K562 (cell line): ENCODE data around the gene MRPS26. TPM values are rescaled to one million over a fixed set of nuclear protein-coding genes. Genes with fewer than 3 reads are reported as not detected.

ENCODE experiments used
- ATAC-seq: fragments of 200-7000 bp; cut with Tn5 transposase; 3 replicates; pipeline ENCODE4 v1.9.1; 2020; ENCODE audit warnings: moderate library complexity
- BruUV-seq: library from RNA; stranded (reverse); fragments of 400-500 nt; replicated peaks from 2 replicates; lab custom pipeline; 2021; lab: Mats Ljungman, UMichigan
- CTCF ChIA-PET: fragments of 300-600 bp; formaldehyde crosslinking; extraction: SDS; loops from one replicate; lab custom pipeline; 2021; ENCODE audit warnings: low intra/inter-chr PET ratio; lab: Yijun Ruan, JAX
- POLR2A ChIA-PET: fragments of 300-600, 350-650 bp; sonication (Branson Sonifier 250); formaldehyde crosslinking; extraction: SDS; loops from one replicate; lab custom pipeline; 2021; ENCODE audit warnings: antibody characterized with exemption, inconsistent platforms; lab: Yijun Ruan, JAX
- DNase-seq, 4 experiments: peaks; one replicate each; pipeline versions ENCODE4 v3.0.0 to v3.0.0-alpha.2; 2011 to 2018; ENCODE audit warnings: low spot score in 3 of 4, mixed read lengths in 3 of 4; ENCODE audit errors: extremely low read depth in 1 of 4
- FAIRE-seq: peaks from 2 replicates; lab custom pipeline; 2011; peaks lifted over from hg19 to GRCh38; lab: Jason Lieb, UNC
- H2AFZ ChIP-seq: 2 replicates; pipeline ENCODE4 v1.6.0; 2011; ENCODE audit warnings: low read depth, low read length, control low read depth, inconsistent platforms
- H3K27ac ChIP-seq: fragments of 200-600 bp; 3 replicates; pipeline ENCODE4 v1.8.0; 2011; ENCODE audit warnings: low read depth, mild to moderate bottlenecking, control low read depth, inconsistent platforms, low read length, moderate library complexity, mixed read lengths; ENCODE audit errors: extremely low read depth
- H3K27me3 ChIP-seq, 2 experiments: fragments of 300-600 bp in 1 of 2; 2 replicates in 1 of 2; 3 replicates in 1 of 2; pipeline versions ENCODE4 v1.6.0 to v1.8.0; 2011; ENCODE audit warnings: inconsistent platforms in 2 of 2, low read length in 2 of 2, mild to moderate bottlenecking in 1 of 2, mixed read lengths in 1 of 2, moderate library complexity in 1 of 2; ENCODE audit not compliant: control insufficient read depth in 2 of 2, insufficient read depth in 2 of 2
- H3K36me3 ChIP-seq: fragments of 300-600 bp; 3 replicates; pipeline ENCODE4 v1.8.0; 2011; ENCODE audit warnings: mild to moderate bottlenecking, low read length, inconsistent platforms; ENCODE audit not compliant: control insufficient read depth, insufficient read depth
- H3K4me1 ChIP-seq, 2 experiments: fragments of 200-600 bp in 1 of 2; replicated peaks in 1 of 2; 2 replicates in 1 of 2; 3 replicates in 1 of 2; pipeline versions ENCODE4 v1.5.1 to v1.8.0; 2011; ENCODE audit warnings: inconsistent platforms in 2 of 2, low read length in 2 of 2, mild to moderate bottlenecking in 1 of 2, mixed read lengths in 1 of 2, moderate library complexity in 1 of 2; ENCODE audit not compliant: control insufficient read depth in 2 of 2, insufficient read depth in 2 of 2
- H3K4me2 ChIP-seq: 2 replicates; pipeline ENCODE4 v1.6.1; 2011; ENCODE audit warnings: low read length, control low read depth, inconsistent platforms, mixed read lengths; ENCODE audit not compliant: insufficient read depth
- H3K4me3 ChIP-seq: fragments of 200-600 bp; sonication (generic), shearing (Covaris generic); 2 replicates; pipeline ENCODE4 v1.5.1; 2016; ENCODE audit warnings: control low read depth, inconsistent platforms
- H3K79me2 ChIP-seq: fragments of 200-600 bp; 3 replicates; pipeline ENCODE4 v1.8.0; 2011; ENCODE audit warnings: low read length, inconsistent platforms; ENCODE audit not compliant: control insufficient read depth, insufficient read depth
- H3K9ac ChIP-seq, 2 experiments: 2 replicates each; pipeline versions ENCODE4 v1.6.0 to v1.6.1; 2011; ENCODE audit warnings: low read depth in 2 of 2, low read length in 2 of 2, control low read depth in 1 of 2, inconsistent platforms in 1 of 2, mild to moderate bottlenecking in 1 of 2, mixed read lengths in 1 of 2; ENCODE audit not compliant: insufficient read depth in 1 of 2
- H3K9me1 ChIP-seq: one replicate; pipeline ENCODE4 v1.6.0; 2011; ENCODE audit warnings: inconsistent platforms, mild to moderate bottlenecking, low read length, moderate library complexity; ENCODE audit not compliant: control insufficient read depth, insufficient read depth
- H3K9me3 ChIP-seq: replicated peaks from 2 replicates; pipeline ENCODE4 v1.5.1; 2011; ENCODE audit warnings: low read depth, low read length, inconsistent platforms; ENCODE audit not compliant: control insufficient read depth, insufficient read depth
- H4K20me1 ChIP-seq: replicated peaks from 2 replicates; pipeline ENCODE4 v1.6.1; 2011; ENCODE audit warnings: low read length, inconsistent platforms, mixed read lengths; ENCODE audit not compliant: control insufficient read depth, insufficient read depth
- CEBPB ChIP-seq: fragments of 450-650 bp; IDR thresholded peaks from 2 replicates; pipeline ENCODE4 v1.6.1; 2016; ENCODE audit warnings: missing genetic modification characterization, missing compliant biosample characterization
- CREBBP ChIP-seq: IDR thresholded peaks from one replicate; pipeline ENCODE4 v1.6.1; 2012; ENCODE audit warnings: low read depth, mild to moderate bottlenecking, control low read depth, inconsistent platforms, low read length
- ELF2 ChIP-seq: fragments of 250-450 bp; sonication (Bioruptor Pico); IDR thresholded peaks from 2 replicates; pipeline ENCODE4 v1.5.0; 2021; ENCODE audit warnings: mild to moderate bottlenecking
- ILK ChIP-seq: fragments of 450-650 bp; IDR thresholded peaks from 2 replicates; pipeline ENCODE4 v1.6.1; 2016; ENCODE audit warnings: missing genetic modification characterization, low read depth, mild to moderate bottlenecking, missing compliant biosample characterization, moderate library complexity, borderline replicate concordance
- JUN ChIP-seq, 2 experiments: sonication (generic) in 1 of 2; formaldehyde crosslinking in 1 of 2; IDR thresholded peaks; 2 replicates each; pipeline versions ENCODE4 v1.6.1 to v1.8.0; 2012 to 2022; ENCODE audit warnings: borderline replicate concordance in 2 of 2, mild to moderate bottlenecking in 2 of 2, improper control_type of control experiment in 1 of 2, low read depth in 1 of 2, low read length in 1 of 2, missing genetic modification reagents in 1 of 2
- MAZ ChIP-seq, 2 experiments: fragments of 450-650 bp in 1 of 2; sonication (generic) in 1 of 2; formaldehyde crosslinking; IDR thresholded peaks in 1 of 2; conservative IDR thresholded peaks in 1 of 2; 2 replicates each; pipeline versions ENCODE4 v1.4.0 to v1.5.0; 2020; ENCODE audit warnings: mild to moderate bottlenecking in 1 of 2, missing genetic modification reagents in 1 of 2
- RBM34 ChIP-seq: fragments of 200-400 bp; formaldehyde crosslinking; IDR thresholded peaks from 2 replicates; pipeline ENCODE4 v1.6.1; 2018; ENCODE audit warnings: low read length, borderline replicate concordance; ENCODE audit not compliant: insufficient read depth
- TCFL5 ChIP-seq: fragments of 250-450 bp; sonication (Bioruptor Pico); conservative IDR thresholded peaks from 2 replicates; pipeline ENCODE4 v1.6.1; 2021; ENCODE audit warnings: mild to moderate bottlenecking, moderate library complexity, matching md5 sums
- TEAD1 ChIP-seq, 2 experiments: fragments of 450-650 bp in 1 of 2; sonication (generic) in 1 of 2; formaldehyde crosslinking; IDR thresholded peaks; 2 replicates each; pipeline versions ENCODE4 v1.4.0 to v1.8.0; 2020 to 2022; ENCODE audit warnings: mild to moderate bottlenecking in 2 of 2, missing genetic modification reagents in 1 of 2
- ZNF184 ChIP-seq: sonication (generic); formaldehyde crosslinking; IDR thresholded peaks from 2 replicates; pipeline ENCODE4 v1.5.0; 2020; ENCODE audit warnings: missing genetic modification reagents
- ZNF436 ChIP-seq: fragments of 250-450, 450-650 bp; sonication (Bioruptor Pico); formaldehyde crosslinking; IDR thresholded peaks from 2 replicates; pipeline ENCODE4 v1.7.0; 2020; ENCODE audit warnings: mild to moderate bottlenecking
- WGBS: fragments of 100-300 bp; shearing (Covaris generic); methylation state at CpG from one replicate; pipeline ENCODE4 v1.1.6; 2016; ENCODE audit warnings: low coverage, mixed read lengths; ENCODE audit not compliant: insufficient coverage; ENCODE audit errors: missing lambda C conversion rate; 5-methylcytosine and 5-hydroxymethylcytosine counted together
- in situ Hi-C: fragments of 300-500 bp; cut with MboI; formaldehyde crosslinking; loops from 4 replicates; pipeline ENCODE4 v1.15.0; 2018; ENCODE audit warnings: inconsistent platforms, mixed read lengths
- intact Hi-C: fragments of 100-400 bp; cut with micrococcal nuclease; formaldehyde crosslinking; loops from 2 replicates; pipeline ENCODE4 v1.14.2; 2022
- polyA plus RNA-seq, 8 experiments: library from polyadenylated mRNA; depleted of rRNA in 4 of 8; stranded (reverse) in 5 of 8; unstranded in 3 of 8; fragments of >200 nt; fragmentation: Nextera tagmentation in 2 of 8; fragmentation: Illumina TruSeq in 1 of 8; extraction: Ambion mirVana in 2 of 8; extraction: Trizol in 1 of 8; gene quantifications; 2 replicates each; pipeline versions ENCODE4 v1.2.1 to v1.2.3, GENCODE V29; 2011 to 2014; ENCODE audit warnings: inconsistent platforms in 1 of 8, missing spikeins in 1 of 8
- total RNA-seq, 7 experiments: library from RNA; depleted of rRNA in 6 of 7; stranded (reverse); fragments of >200 nt in 6 of 7; fragmentation: Illumina TruSeq in 2 of 7; extraction: Trizol in 2 of 7; gene quantifications; 2 replicates each; pipeline versions ENCODE4 v1.2.1 to v1.2.3, GENCODE V29; 2011 to 2021; ENCODE audit warnings: low replicate concordance in 1 of 7
- TF ChIP-seq, protein P1 (sequence below): fragments of 250-450 bp; sonication (Bioruptor Pico); IDR thresholded peaks from 2 replicates; pipeline ENCODE4 v1.9.0; 2021; ENCODE audit warnings: mild to moderate bottlenecking
- TF ChIP-seq, protein P2 (sequence below), 2 experiments: fragments of 250-450 bp in 1 of 2; fragments of 450-650 bp in 1 of 2; sonication (Bioruptor Pico) in 1 of 2; IDR thresholded peaks; 2 replicates each; pipeline versions ENCODE4 v1.6.1 to v1.8.0; 2016 to 2021; ENCODE audit warnings: mild to moderate bottlenecking in 2 of 2, moderate library complexity in 2 of 2, missing compliant biosample characterization in 1 of 2, missing genetic modification characterization in 1 of 2
- TF ChIP-seq, protein P3 (sequence below): sonication (generic); formaldehyde crosslinking; IDR thresholded peaks from 2 replicates; pipeline ENCODE4 v1.9.0; 2022; ENCODE audit warnings: mild to moderate bottlenecking, missing genetic modification reagents

Gene MRPS26
- total and polyA plus RNA-seq, 9 of the 15 experiments (the other 6 are each of a cell fraction or from before 2014, with no cell fraction given) = 2.7 to 70.5 (median 28.8) TPM

DNA sequence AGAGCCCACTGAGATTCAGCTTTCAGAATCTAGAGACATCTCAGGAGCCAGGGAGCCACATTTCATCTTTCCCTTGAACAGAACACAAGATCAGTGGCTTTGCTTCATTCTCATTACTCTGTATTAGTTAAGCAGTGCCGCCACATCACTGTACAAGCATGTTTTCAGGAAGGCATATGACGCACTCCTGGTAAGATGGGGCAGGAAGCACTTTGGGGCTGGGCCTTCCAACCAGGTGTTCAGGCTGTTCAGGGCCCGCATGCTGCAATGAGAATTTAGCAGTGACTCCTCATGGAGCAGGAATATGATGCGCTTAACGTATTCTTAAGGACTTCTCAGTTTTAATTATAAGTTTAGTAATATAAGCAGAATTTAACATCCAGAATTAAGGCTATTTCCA, 32.1 kb upstream of the MRPS26 start:
- H3K4me2 ChIP-seq = no peak overlapping the region
- no peak overlapping the region for H2AFZ ChIP-seq
- no peaks in the 10 kb centered on the region for H3K4me1 ChIP-seq
- in situ Hi-C loops (no loop called here), intact Hi-C loops (no loop called here)
- no peak for TF ChIP-seq JUN (IDR thresholded peaks at IDR 0.05; ENCODE audit: borderline replicate concordance, low read depth, low read length)
- TF ChIP-seq JUN (CRISPR knock-in tag; IDR thresholded peaks at IDR 0.05; ENCODE audit: borderline replicate concordance) = no peak
- POLR2A ChIA-PET = interaction anchor here (0.6 kb wide), 1 partner anchor 147 kb away, joined by 3 read pairs; no protein-coding TSS in a partner anchor
- FAIRE-seq (no peak), ATAC-seq (no peak), DNase-seq (no peak)
- WGBS = 90% methylated on average over 5 of the region's 5 CpGs
- CTCF ChIA-PET = no interaction called here
- H3K79me2 ChIP-seq = no peaks in the 10 kb centered on the region
- no peaks in the 10 kb centered on the region for H3K9me3 ChIP-seq
- no peak overlapping the region for H3K4me3 ChIP-seq
- H3K27me3 ChIP-seq = no peaks in the 10 kb centered on the region
- no peak overlapping the region for H3K9ac ChIP-seq
- peaks cover 39% of the 10 kb centered on the region for H3K36me3 ChIP-seq
- H3K9me1 ChIP-seq = no peaks in the 10 kb centered on the region
- H3K27ac ChIP-seq = no peak overlapping the region
- no peaks in the 10 kb centered on the region; the same call in 1 of the 2 replicates for H4K20me1 ChIP-seq
- BruUV-seq = no TSS peak

DNA sequence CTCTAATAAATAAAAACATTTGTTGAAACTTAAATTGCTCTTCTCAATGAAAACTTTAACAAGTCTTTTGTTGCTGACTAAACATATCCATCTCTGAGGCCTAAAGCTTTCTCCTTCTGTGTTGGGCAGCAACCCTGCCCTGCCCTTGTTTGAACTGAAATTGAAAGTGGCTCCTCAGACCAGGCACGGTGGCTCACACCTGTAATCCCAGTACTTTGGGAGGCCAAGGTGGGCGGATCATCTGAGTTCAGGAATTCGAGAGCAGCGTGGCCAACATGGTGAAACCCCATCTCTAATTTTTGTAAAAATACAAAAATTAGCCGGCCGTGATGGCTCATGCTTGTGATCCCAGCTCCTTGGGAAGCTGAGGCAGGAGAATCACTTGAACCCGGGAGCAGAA, 31.7 kb upstream of the MRPS26 start:
- Histone ChIP-seq H3K9me3 (no peaks in the 10 kb centered on the region), H4K20me1 (no peaks in the 10 kb centered on the region; the same call in 1 of the 2 replicates), H3K9ac (no peak overlapping the region), H3K79me2 (no peaks in the 10 kb centered on the region), H2AFZ (no peak overlapping the region), H3K4me3 (no peak overlapping the region), H3K36me3 (peaks cover 35% of the 10 kb centered on the region), H3K4me2 (no peak overlapping the region), H3K27ac (no peak overlapping the region), H3K27me3 (no peaks in the 10 kb centered on the region), H3K9me1 (no peaks in the 10 kb centered on the region), H3K4me1 (no peaks in the 10 kb centered on the region)
- no peak for FAIRE-seq
- ChIA-PET POLR2A (interaction anchor here (0.6 kb wide), 1 partner anchor 148 kb away, joined by 3 read pairs; no protein-coding TSS in a partner anchor), CTCF (no interaction called here)
- in situ Hi-C loops (no loop called here), intact Hi-C loops (no loop called here)
- no TSS peak for BruUV-seq
- no peak for DNase-seq
- no peak for ATAC-seq
- WGBS = 87% methylated on average over 4 of the region's 7 CpGs
- TF ChIP-seq, protein P1, sequence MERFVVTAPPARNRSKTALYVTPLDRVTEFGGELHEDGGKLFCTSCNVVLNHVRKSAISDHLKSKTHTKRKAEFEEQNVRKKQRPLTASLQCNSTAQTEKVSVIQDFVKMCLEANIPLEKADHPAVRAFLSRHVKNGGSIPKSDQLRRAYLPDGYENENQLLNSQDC (CRISPR knock-in tag) = no peak
- TF ChIP-seq TEAD1 (CRISPR knock-in tag; IDR thresholded peaks at IDR 0.05) = no peak
- no peak for TF ChIP-seq TCFL5 (CRISPR knock-in tag)
- TF ChIP-seq, protein P2, sequence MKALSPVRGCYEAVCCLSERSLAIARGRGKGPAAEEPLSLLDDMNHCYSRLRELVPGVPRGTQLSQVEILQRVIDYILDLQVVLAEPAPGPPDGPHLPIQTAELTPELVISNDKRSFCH (CRISPR knock-in tag; IDR thresholded peaks at IDR 0.05) = no peak
- TF ChIP-seq, protein P2 (tag; IDR thresholded peaks at IDR 0.05) = no peak
- TF ChIP-seq MAZ (CRISPR knock-in tag; conservative IDR thresholded peaks at IDR 0.05 in 1 of 2, IDR thresholded peaks at IDR 0.05 in 1 of 2) = no peak
- TF ChIP-seq, protein P3, sequence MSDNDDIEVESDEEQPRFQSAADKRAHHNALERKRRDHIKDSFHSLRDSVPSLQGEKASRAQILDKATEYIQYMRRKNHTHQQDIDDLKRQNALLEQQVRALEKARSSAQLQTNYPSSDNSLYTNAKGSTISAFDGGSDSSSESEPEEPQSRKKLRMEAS (CRISPR knock-in tag) = no peak
- no peak for TF ChIP-seq ELF2 (CRISPR knock-in tag)
- no peak for TF ChIP-seq ILK (tag)
- TF ChIP-seq RBM34 = no peak
- TF ChIP-seq ZNF184 = no peak
- no peak for TF ChIP-seq ZNF436
- no peak for TF ChIP-seq CEBPB
- no peak for TF ChIP-seq CREBBP
